Measurements from ENCODE around the gene SORBS2. TPM values are rescaled to one million over a fixed set of nuclear protein-coding genes. Genes with fewer than 3 reads are reported as not detected.
A peak's percentile ranks its signal among the peaks of the same experiment; 100 is the strongest.

The SORBS2 gene
- total and polyA plus RNA-seq, 2 donors (not counting 1 experiment from before 2014, with no cell fraction given): 0.33 to 3.0 TPM

DNA sequence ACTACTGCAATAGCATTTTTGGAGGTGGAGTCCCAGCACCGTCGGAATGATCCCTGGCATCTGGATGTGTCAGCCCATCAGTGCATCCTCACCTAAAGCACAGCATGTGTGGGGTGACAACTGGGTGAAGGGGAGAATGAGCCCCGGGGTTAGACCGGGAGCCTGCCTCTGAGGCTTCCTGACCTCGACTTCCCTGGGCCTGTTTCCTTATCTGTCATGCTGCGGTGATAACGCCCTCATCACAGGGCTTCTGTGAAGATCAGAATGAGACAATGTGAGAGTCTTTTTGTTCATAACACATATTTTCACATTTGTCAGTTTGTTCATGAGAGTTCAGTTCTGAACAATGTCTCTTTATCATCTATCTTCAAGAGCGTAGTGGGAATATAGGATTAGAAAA is 245.6 kb downstream of the SORBS2 start:
- no peaks in the 10 kb centered on the region for H3K9me3 ChIP-seq (ENCODE audit: control insufficient read depth, insufficient read depth, low read depth, low read length)
- H3K27me3 ChIP-seq (ENCODE audit: control insufficient read depth, insufficient read depth, low read length): no peaks in the 10 kb centered on the region
- peak overlapping the region; percentile 92 for H3K27ac ChIP-seq (ENCODE audit: insufficient read depth, low read length)
- no peak for DNase-seq (ENCODE audit: low read depth in 2 of 2)
- H3K4me3 ChIP-seq (replicated peaks in 1 of 4; ENCODE audit: control extremely low read depth in 1 of 4, insufficient read depth in 1 of 4, low read depth in 3 of 4, low read length in 4 of 4): no peak overlapping the region
- no peaks in the 10 kb centered on the region for H3K79me2 ChIP-seq (ENCODE audit: control insufficient read depth, insufficient read depth, low read length)
- no peak for TF ChIP-seq EZH2 (IDR thresholded peaks at IDR 0.05; ENCODE audit: low read length, missing control alignments)
- TF ChIP-seq, protein P1, sequence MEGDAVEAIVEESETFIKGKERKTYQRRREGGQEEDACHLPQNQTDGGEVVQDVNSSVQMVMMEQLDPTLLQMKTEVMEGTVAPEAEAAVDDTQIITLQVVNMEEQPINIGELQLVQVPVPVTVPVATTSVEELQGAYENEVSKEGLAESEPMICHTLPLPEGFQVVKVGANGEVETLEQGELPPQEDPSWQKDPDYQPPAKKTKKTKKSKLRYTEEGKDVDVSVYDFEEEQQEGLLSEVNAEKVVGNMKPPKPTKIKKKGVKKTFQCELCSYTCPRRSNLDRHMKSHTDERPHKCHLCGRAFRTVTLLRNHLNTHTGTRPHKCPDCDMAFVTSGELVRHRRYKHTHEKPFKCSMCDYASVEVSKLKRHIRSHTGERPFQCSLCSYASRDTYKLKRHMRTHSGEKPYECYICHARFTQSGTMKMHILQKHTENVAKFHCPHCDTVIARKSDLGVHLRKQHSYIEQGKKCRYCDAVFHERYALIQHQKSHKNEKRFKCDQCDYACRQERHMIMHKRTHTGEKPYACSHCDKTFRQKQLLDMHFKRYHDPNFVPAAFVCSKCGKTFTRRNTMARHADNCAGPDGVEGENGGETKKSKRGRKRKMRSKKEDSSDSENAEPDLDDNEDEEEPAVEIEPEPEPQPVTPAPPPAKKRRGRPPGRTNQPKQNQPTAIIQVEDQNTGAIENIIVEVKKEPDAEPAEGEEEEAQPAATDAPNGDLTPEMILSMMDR (conservative IDR thresholded peaks at IDR 0.05 in 1 of 2, IDR thresholded peaks at IDR 0.05 in 1 of 2; ENCODE audit: low read depth in 1 of 2, low read length in 2 of 2): no peak
- peak overlapping the region; percentile 32 for H3K9ac ChIP-seq (ENCODE audit: insufficient read depth, low read length)
- no peak overlapping the region for H3K4me2 ChIP-seq (ENCODE audit: extremely low read depth, insufficient read depth, low read length)
- no peaks in the 10 kb centered on the region for H4K20me1 ChIP-seq (ENCODE audit: control insufficient read depth, extremely low read depth, insufficient read depth, low read length)
- peaks cover 16% of the 10 kb centered on the region for H3K4me1 ChIP-seq (ENCODE audit: control insufficient read depth, extremely low read depth, insufficient read depth, low read length)
- H3K36me3 ChIP-seq (ENCODE audit: control insufficient read depth, insufficient read depth, low read length): no peaks in the 10 kb centered on the region
- H2AFZ ChIP-seq (ENCODE audit: low read length): peak overlapping the region; percentile 54

DNA sequence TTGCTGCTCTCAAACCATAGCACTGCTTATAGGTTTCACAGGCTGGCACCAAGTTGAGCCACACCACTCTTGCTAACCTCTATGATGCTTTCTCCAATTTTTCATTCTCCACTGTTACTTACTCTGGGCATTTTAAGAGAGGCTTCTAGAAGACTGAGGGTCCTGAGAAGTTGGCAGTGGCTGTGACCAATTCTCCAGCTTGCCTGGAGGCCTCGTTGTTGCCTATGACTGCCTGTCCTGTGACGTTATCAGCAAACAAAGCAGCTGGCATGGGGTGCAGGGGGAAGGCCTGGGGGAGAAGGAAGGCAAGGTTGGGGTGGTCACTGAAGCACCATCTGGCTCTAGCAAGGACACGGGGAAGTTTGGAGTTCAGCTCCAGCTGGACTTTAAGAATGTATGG is 246.3 kb downstream of the SORBS2 start:
- H3K27ac ChIP-seq (ENCODE audit: insufficient read depth, low read length): no peak overlapping the region
- no peak overlapping the region for H2AFZ ChIP-seq (ENCODE audit: low read length)
- H3K4me2 ChIP-seq (ENCODE audit: extremely low read depth, insufficient read depth, low read length): no peak overlapping the region
- H3K9ac ChIP-seq (ENCODE audit: insufficient read depth, low read length): no peak overlapping the region
- H3K36me3 ChIP-seq (ENCODE audit: control insufficient read depth, insufficient read depth, low read length): no peaks in the 10 kb centered on the region
- H3K9me3 ChIP-seq (ENCODE audit: control insufficient read depth, insufficient read depth, low read depth, low read length): no peaks in the 10 kb centered on the region
- H3K79me2 ChIP-seq (ENCODE audit: control insufficient read depth, insufficient read depth, low read length): no peaks in the 10 kb centered on the region
- no peaks in the 10 kb centered on the region for H4K20me1 ChIP-seq (ENCODE audit: control insufficient read depth, extremely low read depth, insufficient read depth, low read length)
- TF ChIP-seq EZH2 (IDR thresholded peaks at IDR 0.05; ENCODE audit: low read length, missing control alignments): no peak
- TF ChIP-seq, protein P1 (conservative IDR thresholded peaks at IDR 0.05 in 1 of 2, IDR thresholded peaks at IDR 0.05 in 1 of 2; ENCODE audit: low read depth in 1 of 2, low read length in 2 of 2): no peak
- H3K27me3 ChIP-seq (ENCODE audit: control insufficient read depth, insufficient read depth, low read length): no peaks in the 10 kb centered on the region
- H3K4me1 ChIP-seq (ENCODE audit: control insufficient read depth, extremely low read depth, insufficient read depth, low read length): peaks cover 16% of the 10 kb centered on the region
- H3K4me3 ChIP-seq (replicated peaks in 1 of 4; ENCODE audit: control extremely low read depth in 1 of 4, insufficient read depth in 1 of 4, low read depth in 3 of 4, low read length in 4 of 4): no peak overlapping the region
- no peak for DNase-seq (ENCODE audit: low read depth in 2 of 2)

DNA sequence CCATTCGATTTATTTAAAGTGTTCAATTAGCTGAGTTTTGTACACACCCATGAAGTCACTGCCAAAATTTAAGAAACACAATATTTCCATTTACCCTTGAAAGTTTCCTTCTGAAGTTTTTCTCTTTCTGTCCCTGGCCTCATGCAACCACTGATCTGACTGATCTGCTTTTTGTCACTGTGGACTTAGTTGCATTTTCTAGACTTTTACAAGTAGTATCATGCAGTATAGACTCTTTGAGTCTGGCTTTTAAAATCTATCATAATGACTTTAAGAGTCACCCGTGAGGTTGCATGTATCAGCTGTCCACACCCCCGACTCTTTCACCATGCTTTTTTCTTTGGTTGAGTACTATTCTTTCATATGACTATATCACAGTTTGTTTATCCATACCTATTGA is 247.6 kb downstream of the SORBS2 start:
- no peak overlapping the region for H3K27ac ChIP-seq (ENCODE audit: insufficient read depth, low read length)
- no peak overlapping the region for H3K4me2 ChIP-seq (ENCODE audit: extremely low read depth, insufficient read depth, low read length)
- no peak overlapping the region for H2AFZ ChIP-seq (ENCODE audit: low read length)
- H3K9me3 ChIP-seq (ENCODE audit: control insufficient read depth, insufficient read depth, low read depth, low read length): no peaks in the 10 kb centered on the region
- no peaks in the 10 kb centered on the region for H3K36me3 ChIP-seq (ENCODE audit: control insufficient read depth, insufficient read depth, low read length)
- peaks cover 16% of the 10 kb centered on the region for H3K4me1 ChIP-seq (ENCODE audit: control insufficient read depth, extremely low read depth, insufficient read depth, low read length)
- TF ChIP-seq EZH2 (IDR thresholded peaks at IDR 0.05; ENCODE audit: low read length, missing control alignments): no peak
- TF ChIP-seq, protein P1 (conservative IDR thresholded peaks at IDR 0.05 in 1 of 2, IDR thresholded peaks at IDR 0.05 in 1 of 2; ENCODE audit: low read depth in 1 of 2, low read length in 2 of 2): no peak
- DNase-seq (ENCODE audit: low read depth in 2 of 2): no peak
- no peaks in the 10 kb centered on the region for H3K79me2 ChIP-seq (ENCODE audit: control insufficient read depth, insufficient read depth, low read length)
- H3K9ac ChIP-seq (ENCODE audit: insufficient read depth, low read length): no peak overlapping the region
- H4K20me1 ChIP-seq (ENCODE audit: control insufficient read depth, extremely low read depth, insufficient read depth, low read length): no peaks in the 10 kb centered on the region
- H3K27me3 ChIP-seq (ENCODE audit: control insufficient read depth, insufficient read depth, low read length): no peaks in the 10 kb centered on the region
- H3K4me3 ChIP-seq (replicated peaks in 1 of 4; ENCODE audit: control extremely low read depth in 1 of 4, insufficient read depth in 1 of 4, low read depth in 3 of 4, low read length in 4 of 4): no peak overlapping the region

Measured in fibroblast of lung (primary cell).